HG02840 (cell line): Measurements from ENCODE around the gene LGMN.
"Not testable (repeated sequence)": the region's sequence is repeated elsewhere in the genome, so short reads cannot be mapped to it uniquely, and the experiment has no call there.

Experiments
- ATAC-seq: cut with Tn5 transposase; IDR thresholded peaks from one replicate; pipeline ENCODE4 v1.9.1; 2021; ENCODE audit warnings: mild to moderate bottlenecking, moderate library complexity, moderate number of reproducible peaks; ENCODE audit not compliant: unreplicated experiment, low FRiP score

LGMN gene

DNA sequence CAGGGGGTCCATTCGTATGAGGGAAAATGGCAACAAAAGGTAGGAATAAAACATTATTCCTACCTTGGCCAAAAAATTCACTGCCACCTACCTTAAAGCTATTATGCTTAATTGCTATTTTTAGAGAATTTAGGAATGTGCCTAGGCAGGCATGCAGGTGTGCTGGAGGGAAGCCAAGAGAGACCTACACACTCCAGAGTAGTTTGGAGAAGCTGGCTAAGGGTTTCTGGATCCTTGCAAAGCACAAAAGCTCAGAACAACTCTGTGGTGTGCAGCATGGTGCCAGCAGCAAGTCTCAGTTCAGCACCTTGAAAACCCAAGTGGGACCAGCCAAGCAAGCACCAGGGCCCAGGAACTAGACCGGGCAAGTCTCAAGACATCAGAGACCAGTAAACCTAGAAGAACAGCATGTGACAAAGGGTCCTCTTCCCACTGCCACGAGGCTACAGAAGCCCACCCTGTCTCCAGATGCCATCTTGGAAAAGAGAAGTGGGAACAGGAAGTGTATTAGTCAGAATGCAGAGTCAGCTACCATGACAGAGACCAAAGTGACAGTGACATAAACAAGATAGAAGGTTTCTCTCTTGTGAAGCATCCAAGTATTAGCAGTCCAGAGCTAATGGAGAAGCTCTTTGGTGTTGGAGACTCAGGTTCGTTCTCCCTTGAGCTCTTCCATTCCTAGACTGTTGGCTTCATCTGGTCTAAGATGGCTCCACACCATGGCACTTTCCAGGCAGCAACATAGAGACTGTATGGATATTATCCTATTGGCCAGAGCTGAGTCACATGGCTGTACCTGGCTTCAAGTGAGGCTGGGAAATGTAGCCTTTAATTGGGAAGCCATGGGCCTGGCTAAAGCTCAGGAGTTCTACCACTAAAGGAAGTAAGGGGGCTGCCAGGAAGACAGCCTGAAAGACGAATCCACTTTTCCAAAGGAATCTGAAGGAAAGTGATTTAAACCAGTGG, 15.5 kb upstream of the LGMN start:
- not testable (repeated sequence) for ATAC-seq

GRCh38 chr14:92760524-92760805, 12.0 kb upstream of the LGMN start:
- ATAC-seq = no peak

GRCh38 chr14:92759679-92760523, 11.5 kb upstream of the LGMN start:
- no peak for ATAC-seq

GRCh38 chr14:92759300-92759678, 10.9 kb upstream of the LGMN start:
- no peak for ATAC-seq

DNA sequence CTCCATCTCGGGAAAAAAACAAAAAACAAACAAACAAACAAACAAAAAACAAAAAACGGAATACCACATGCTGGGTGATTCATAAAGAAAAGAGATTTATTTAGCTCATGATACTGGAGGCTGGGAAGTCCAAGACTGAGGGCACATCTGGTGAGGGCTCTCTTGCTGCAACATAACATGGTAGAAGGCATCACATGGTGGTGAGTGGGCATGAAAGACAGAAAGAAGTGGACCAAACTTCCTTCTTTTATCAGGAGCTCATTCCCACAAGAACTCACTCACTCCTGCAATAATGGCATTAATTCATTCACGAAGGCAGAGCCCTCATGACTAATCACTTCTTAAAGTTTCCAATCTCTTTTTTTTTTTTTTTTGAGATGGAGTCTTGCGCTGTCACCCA, 8.0 kb upstream of the LGMN start:
- ATAC-seq = no peak

DNA sequence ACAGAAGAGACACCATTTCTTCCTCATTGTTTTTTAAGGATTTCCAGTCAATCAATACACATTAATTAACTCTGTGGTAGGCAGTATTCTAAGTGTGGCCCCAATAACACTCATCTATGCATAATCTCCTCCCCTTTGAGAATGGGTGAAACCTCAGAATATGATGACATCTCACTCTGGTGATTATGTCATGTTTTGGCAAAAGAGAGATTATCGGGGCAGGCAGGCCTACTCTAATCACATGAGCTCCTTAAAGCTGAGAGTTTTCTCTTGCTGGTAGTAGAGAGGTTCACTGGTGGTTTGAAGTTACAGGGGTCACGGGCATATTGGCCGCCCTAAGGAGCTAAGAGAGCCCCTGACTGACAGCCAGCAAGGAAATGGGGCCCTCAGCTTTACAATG, 7.1 kb upstream of the LGMN start:
- no peak for ATAC-seq

- no peak for ATAC-seq
Observed at GRCh38 chr14:92754966-92755365, 6.5 kb upstream of the LGMN start.

GRCh38 chr14:92753250-92753649, 4.8 kb upstream of the LGMN start:
- ATAC-seq = no peak

DNA sequence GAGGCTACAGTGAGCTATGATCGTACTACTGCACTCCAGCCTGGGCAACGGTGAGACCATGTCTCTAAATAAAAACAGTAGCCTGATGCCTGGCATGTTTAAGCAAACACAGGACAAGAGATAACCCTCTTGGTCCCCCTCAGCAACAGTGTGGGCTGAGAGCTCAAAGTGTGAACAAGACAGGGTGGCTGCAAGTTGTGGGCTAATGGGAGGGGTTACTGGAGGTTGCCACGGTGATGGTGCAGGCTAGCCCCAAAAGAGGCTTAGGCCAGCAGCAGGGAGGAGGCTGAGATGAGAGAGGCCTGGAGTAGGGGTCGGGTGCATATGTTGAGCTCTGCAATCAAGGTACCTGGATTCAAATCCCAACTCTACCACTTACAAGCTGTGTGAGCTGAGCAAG, 3.4 kb upstream of the LGMN start:
- ATAC-seq = no peak

DNA sequence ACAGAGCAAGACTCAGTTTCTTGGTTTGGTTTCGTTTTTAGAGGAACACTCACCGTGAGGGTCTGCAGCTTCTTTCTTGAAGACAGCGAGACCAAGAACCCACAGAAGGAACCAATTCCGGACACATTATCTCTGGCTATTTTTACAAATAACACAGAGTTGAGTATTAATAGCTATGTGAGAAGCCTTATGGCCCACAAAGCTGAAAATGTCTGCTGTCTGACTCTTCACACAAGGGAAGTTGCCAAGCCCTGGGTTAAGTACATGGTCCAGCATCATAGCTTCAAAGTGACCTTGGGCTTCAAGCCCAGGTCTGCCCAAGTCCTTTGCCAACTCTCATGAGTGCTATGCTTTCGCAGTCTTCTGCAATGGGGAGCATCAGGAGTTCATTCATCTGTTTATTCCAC, 2.6 kb upstream of the LGMN start:
- ATAC-seq = no peak

GRCh38 chr14:92750222-92750728, 1.8 kb upstream of the LGMN start:
- not testable (repeated sequence) for ATAC-seq

DNA sequence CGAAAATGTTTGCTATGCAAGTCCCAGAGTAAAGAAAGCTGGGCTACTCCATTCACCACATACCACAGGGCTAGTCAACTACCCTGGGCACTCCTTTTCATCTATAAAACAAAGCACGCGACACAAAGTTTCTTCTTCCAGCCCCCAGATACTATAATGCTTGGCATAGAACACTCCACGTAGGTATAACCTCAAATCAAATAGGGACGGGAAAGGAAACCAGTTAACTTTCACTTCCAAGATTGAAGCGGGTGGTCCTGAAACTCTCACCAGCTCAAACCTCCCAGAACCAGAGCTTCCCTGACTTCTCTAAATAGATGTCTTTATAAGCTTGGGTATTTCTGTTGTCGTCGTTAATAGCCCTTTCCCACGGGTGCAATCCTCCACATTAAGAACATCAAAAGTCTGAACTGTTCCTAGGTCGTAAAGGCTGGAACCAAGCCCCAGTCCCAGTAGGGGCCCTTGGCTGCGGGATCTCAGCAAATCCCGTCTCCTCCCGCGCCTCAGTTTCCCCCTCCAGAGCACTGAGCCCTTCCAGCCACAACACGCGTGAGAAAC, 647 bp downstream of the LGMN start:
- no peak for ATAC-seq

DNA sequence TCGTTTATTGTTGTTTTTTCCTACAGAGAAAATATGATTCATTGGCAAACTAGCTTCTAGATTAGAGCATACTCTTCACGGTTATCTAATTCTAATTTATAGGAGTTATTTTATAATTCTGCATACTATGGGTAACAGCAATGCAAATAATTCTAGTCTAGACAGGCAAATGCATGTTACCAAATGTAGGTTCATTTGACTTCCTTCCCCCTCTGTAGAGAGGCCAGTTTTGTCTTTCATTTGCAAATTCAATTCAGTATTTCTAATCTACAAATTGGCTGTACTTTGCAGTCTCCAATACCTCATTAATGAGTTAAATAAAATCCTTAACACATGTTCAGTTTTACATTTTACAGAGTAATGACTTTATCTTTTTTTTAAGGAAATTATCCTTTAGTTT, 4.2 kb downstream of the LGMN start:
- ATAC-seq = no peak

- no peak for ATAC-seq
Observed at GRCh38 chr14:92740440-92740839, 8.0 kb downstream of the LGMN start.

DNA sequence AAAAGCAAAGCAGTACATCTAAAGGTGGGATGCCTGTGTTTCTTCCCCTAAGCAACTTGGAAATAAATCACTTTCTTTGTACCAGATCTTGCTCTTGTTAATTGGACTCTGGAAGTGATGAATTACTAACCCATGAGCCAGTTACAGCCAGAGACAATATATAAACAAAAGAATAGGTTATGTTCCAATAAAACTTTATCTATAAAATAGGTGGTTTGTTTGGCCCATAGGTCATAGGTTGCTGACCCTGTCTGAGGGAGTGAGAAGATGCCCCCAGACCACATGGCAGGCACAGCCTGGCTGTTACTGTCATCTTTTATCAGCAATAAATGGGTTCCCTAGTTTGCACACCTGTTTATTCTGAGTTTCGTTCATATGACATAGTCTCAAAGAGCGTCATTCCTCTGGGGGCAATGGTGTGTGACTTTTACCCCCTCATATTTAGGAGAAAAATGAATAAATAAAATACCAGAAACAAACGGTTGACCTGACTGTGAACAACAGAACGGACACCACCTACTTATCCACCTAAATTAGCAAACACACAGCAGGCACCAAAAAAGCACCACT, 10.7 kb downstream of the LGMN start:
- no peak for ATAC-seq

- ATAC-seq = no peak
Observed at GRCh38 chr14:92737206-92737605, 11.2 kb downstream of the LGMN start.

DNA sequence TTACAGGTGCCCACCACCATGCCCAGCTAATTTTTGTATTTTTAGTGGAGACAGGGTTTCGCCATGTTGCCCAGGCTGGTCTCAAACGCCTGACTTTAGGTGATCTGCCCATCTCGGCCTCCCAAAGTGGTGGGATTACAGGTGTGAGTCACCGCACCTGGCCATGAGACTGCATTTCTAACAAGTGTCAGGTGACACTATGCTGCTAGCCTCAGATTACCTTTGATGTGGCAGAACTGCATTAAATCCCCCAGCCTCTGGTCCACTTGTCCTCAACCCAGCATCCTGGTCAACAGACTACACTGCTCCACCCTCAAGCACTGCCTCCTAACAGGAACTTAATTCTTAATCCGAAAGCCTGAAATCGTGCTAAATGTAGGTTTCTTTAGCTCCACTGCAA, 13.1 kb downstream of the LGMN start:
- ATAC-seq = no peak

GRCh38 chr14:92734618-92735017, 13.8 kb downstream of the LGMN start:
- no peak for ATAC-seq

GRCh38 chr14:92733007-92733406, 15.4 kb downstream of the LGMN start:
- no peak for ATAC-seq

- no peak for ATAC-seq
Observed at GRCh38 chr14:92731622-92732115, 16.8 kb downstream of the LGMN start.
